ENCODE data around the gene PIEZO2.

The PIEZO2 gene

GRCh38 chr18:10767658-10768057 lies 381.7 kb downstream of the PIEZO2 start:
- H3K4me3 Mint-ChIP-seq, result no peak overlapping the region
- no peak for TF ChIP-seq CTCF (IDR thresholded peaks at IDR 0.05; ENCODE audit: unreplicated experiment in 3 of 3)
- H3K27me3 Mint-ChIP-seq (ENCODE audit: low read depth), result peaks cover 4% of the 10 kb centered on the region
- peaks cover 17% of the 10 kb centered on the region for H3K36me3 Mint-ChIP-seq (ENCODE audit: low read depth)
- no peaks in the 10 kb centered on the region for H3K4me1 Mint-ChIP-seq
- peaks cover 4% of the 10 kb centered on the region for H3K9me3 Mint-ChIP-seq
- no peak overlapping the region for H3K27ac Mint-ChIP-seq

- no peak for TF ChIP-seq CTCF (IDR thresholded peaks at IDR 0.05; ENCODE audit: unreplicated experiment in 3 of 3)
- H3K36me3 Mint-ChIP-seq (ENCODE audit: low read depth), result peaks cover 20% of the 10 kb centered on the region
- no peaks in the 10 kb centered on the region for H3K9me3 Mint-ChIP-seq
- no peak overlapping the region for H3K27ac Mint-ChIP-seq
- H3K4me1 Mint-ChIP-seq, result no peaks in the 10 kb centered on the region
- H3K27me3 Mint-ChIP-seq (ENCODE audit: low read depth), result no peaks in the 10 kb centered on the region
- H3K4me3 Mint-ChIP-seq, result no peak overlapping the region
Observed at GRCh38 chr18:10760986-10761385, 388.4 kb downstream of the PIEZO2 start.

GRCh38 chr18:10759241-10759640 lies 390.1 kb downstream of the PIEZO2 start:
- TF ChIP-seq CTCF (IDR thresholded peaks at IDR 0.05; ENCODE audit: unreplicated experiment in 3 of 3), result no peak
- Mint-ChIP-seq H3K27ac (peak overlapping the region in 2 of 3 experiments; percentile 16 to 65), H3K4me1 (no peaks in the 10 kb centered on the region), H3K9me3 (no peaks in the 10 kb centered on the region), H3K27me3 (ENCODE audit: low read depth) (no peaks in the 10 kb centered on the region), H3K36me3 (ENCODE audit: low read depth) (peaks cover 20% of the 10 kb centered on the region), H3K4me3 (no peak overlapping the region)

- H3K4me3 Mint-ChIP-seq, result no peak overlapping the region
- H3K9me3 Mint-ChIP-seq, result no peaks in the 10 kb centered on the region
- H3K27me3 Mint-ChIP-seq (ENCODE audit: low read depth), result no peaks in the 10 kb centered on the region
- H3K4me1 Mint-ChIP-seq, result no peaks in the 10 kb centered on the region
- peaks cover 15% of the 10 kb centered on the region for H3K36me3 Mint-ChIP-seq (ENCODE audit: low read depth)
- no peak overlapping the region for H3K27ac Mint-ChIP-seq
- TF ChIP-seq CTCF (IDR thresholded peaks at IDR 0.05; ENCODE audit: unreplicated experiment in 3 of 3), result no peak
Observed at GRCh38 chr18:10757946-10758345, 391.4 kb downstream of the PIEZO2 start.

- no peaks in the 10 kb centered on the region for H3K9me3 Mint-ChIP-seq
- H3K36me3 Mint-ChIP-seq (ENCODE audit: low read depth), result peaks cover 12% of the 10 kb centered on the region
- H3K27me3 Mint-ChIP-seq (ENCODE audit: low read depth), result no peaks in the 10 kb centered on the region
- no peaks in the 10 kb centered on the region for H3K4me1 Mint-ChIP-seq
- no peak overlapping the region for H3K4me3 Mint-ChIP-seq
- TF ChIP-seq CTCF (IDR thresholded peaks at IDR 0.05; ENCODE audit: unreplicated experiment in 3 of 3), result no peak
- H3K27ac Mint-ChIP-seq, result no peak overlapping the region
Observed at GRCh38 chr18:10757349-10757748, 392.0 kb downstream of the PIEZO2 start.

GRCh38 chr18:10755855-10756254 lies 393.5 kb downstream of the PIEZO2 start:
- H3K4me1 Mint-ChIP-seq, result peaks cover 14% of the 10 kb centered on the region
- H3K36me3 Mint-ChIP-seq (ENCODE audit: low read depth), result peaks cover 10% of the 10 kb centered on the region
- no peaks in the 10 kb centered on the region for H3K9me3 Mint-ChIP-seq
- H3K27me3 Mint-ChIP-seq (ENCODE audit: low read depth), result no peaks in the 10 kb centered on the region
- H3K27ac Mint-ChIP-seq, result no peak overlapping the region
- H3K4me3 Mint-ChIP-seq, result no peak overlapping the region
- TF ChIP-seq CTCF (IDR thresholded peaks at IDR 0.05; ENCODE audit: unreplicated experiment in 3 of 3), result no peak

Measured in nephron (organoid).